Measurements from ENCODE around the gene ZNF500.

- TF ChIP-seq CTCF (IDR thresholded peaks at IDR 0.05) = no peak
- TF ChIP-seq POLR2A (IDR thresholded peaks at IDR 0.05) = no peak
- no peak for TF ChIP-seq EP300 (IDR thresholded peaks at IDR 0.05)
These were observed 52.0 kb downstream of the ZNF500 start for GRCh38 chr16:4714996-4715395.

All from stomach (tissue), 4 donors.